GM23338 (cell line): Measurements from ENCODE around the gene TEX26. TPM values are rescaled to one million over a fixed set of nuclear protein-coding genes. Genes with fewer than 3 reads are reported as not detected.

Experiments used
- ATAC-seq: fragments of 200-7000 bp; cut with Tn5 transposase; 3 replicates; pipeline ENCODE4 v1.9.1; 2020
- DNase-seq: peaks from one replicate; pipeline ENCODE4 v3.0.0-alpha.2; 2015; ENCODE audit warnings: low spot score
- H2AFZ ChIP-seq: fragments of 200-600 bp; sonication (generic); 2 replicates; pipeline ENCODE4 v1.8.0; 2016; ENCODE audit warnings: antibody characterized with exemption, mild to moderate bottlenecking, moderate library complexity
- H3F3A ChIP-seq: fragments of 200-600 bp; sonication (generic); replicated peaks from 2 replicates; pipeline ENCODE4 v1.8.0; 2017; ENCODE audit warnings: antibody characterized with exemption, mixed run types, low read depth
- H3K27ac ChIP-seq: fragments of 200-600 bp; sonication (generic); 2 replicates; pipeline ENCODE4 v1.6.1; 2016; ENCODE audit warnings: low read depth
- H3K27me3 ChIP-seq: fragments of 200-600 bp; sonication (generic); 2 replicates; pipeline ENCODE4 v1.8.0; 2016; ENCODE audit warnings: mild to moderate bottlenecking, mixed run types, moderate library complexity; ENCODE audit not compliant: insufficient read depth
- H3K36me3 ChIP-seq: fragments of 200-600 bp; sonication (generic); 2 replicates; pipeline ENCODE4 v1.8.0; 2016; ENCODE audit warnings: mild to moderate bottlenecking; ENCODE audit not compliant: insufficient read depth
- H3K4me1 ChIP-seq: fragments of 200-600 bp; sonication (generic); 2 replicates; pipeline ENCODE4 v1.8.0; 2016; ENCODE audit warnings: mild to moderate bottlenecking, moderate library complexity; ENCODE audit not compliant: insufficient read depth
- H3K4me2 ChIP-seq: fragments of 200-600 bp; sonication (generic); 2 replicates; pipeline ENCODE4 v1.7.1; 2017; ENCODE audit warnings: mixed run types
- H3K4me3 ChIP-seq: fragments of 200-600 bp; sonication (generic); 2 replicates; pipeline ENCODE4 v1.6.1; 2016; ENCODE audit warnings: mixed run types
- H3K79me2 ChIP-seq: fragments of 200-600 bp; sonication (generic); replicated peaks from 2 replicates; pipeline ENCODE4 v1.8.0; 2017; ENCODE audit warnings: mild to moderate bottlenecking; ENCODE audit not compliant: insufficient read depth
- H3K9me2 ChIP-seq: fragments of 200-600 bp; sonication (generic); 2 replicates; pipeline ENCODE4 v1.8.0; 2017; ENCODE audit not compliant: insufficient read depth
- H4K20me1 ChIP-seq: fragments of 200-600 bp; sonication (generic); replicated peaks from 2 replicates; pipeline ENCODE4 v1.8.0; 2017; ENCODE audit warnings: mild to moderate bottlenecking; ENCODE audit not compliant: insufficient read depth
- H3K27ac Mint-ChIP-seq: 2 replicates; pipeline ENCODE4 v1.8.0; 2020; ENCODE audit warnings: inconsistent platforms, mild to moderate bottlenecking, moderate library complexity, mixed read lengths
- H3K27me3 Mint-ChIP-seq: 3 replicates; pipeline ENCODE4 v1.8.0; 2022; ENCODE audit warnings: low read depth, mild to moderate bottlenecking, moderate library complexity, mixed read lengths, inconsistent platforms; ENCODE audit not compliant: insufficient read depth, poor library complexity
- H3K36me3 Mint-ChIP-seq: 3 replicates; pipeline ENCODE4 v1.8.0; 2021; ENCODE audit warnings: low read depth, mild to moderate bottlenecking, inconsistent platforms, moderate library complexity, mixed read lengths
- H3K4me1 Mint-ChIP-seq: 3 replicates; pipeline ENCODE4 v1.8.0; 2020; ENCODE audit warnings: mild to moderate bottlenecking, inconsistent platforms, mixed read lengths
- H3K4me3 Mint-ChIP-seq: 3 replicates; pipeline ENCODE4 v1.8.0; 2021; ENCODE audit warnings: moderate library complexity, mild to moderate bottlenecking, inconsistent platforms, mixed read lengths
- H3K9me3 Mint-ChIP-seq: 3 replicates; pipeline ENCODE4 v1.8.0; 2020; ENCODE audit warnings: moderate library complexity, mild to moderate bottlenecking, inconsistent platforms, mixed read lengths
- CREB1 ChIP-seq: fragments of 250-450 bp; sonication (Bioruptor Pico); IDR thresholded peaks from 2 replicates; pipeline ENCODE4 v1.5.0; 2020; ENCODE audit warnings: low read depth, mild to moderate bottlenecking, moderate library complexity
- CTCF ChIP-seq, 2 experiments: fragments of 200-600 bp in 1 of 2; sonication (generic) in 1 of 2; conservative IDR thresholded peaks; 2 replicates each; pipeline versions ENCODE4 v1.5.1 to v1.6.1; 2016 to 2017; ENCODE audit warnings: antibody characterized with exemption in 2 of 2, low read depth in 2 of 2, mild to moderate bottlenecking in 2 of 2, moderate library complexity in 1 of 2
- ETS1 ChIP-seq: IDR thresholded peaks from 2 replicates; pipeline ENCODE4 v1.6.1; 2016; ENCODE audit warnings: antibody characterized with exemption
- EZH2 ChIP-seq: fragments of 200-600 bp; sonication (generic); IDR thresholded peaks from one replicate; pipeline ENCODE4 v1.8.0; 2017; ENCODE audit warnings: antibody characterized with exemption, mild to moderate bottlenecking, low read depth; ENCODE audit not compliant: unreplicated experiment
- EZH2phosphoT487 ChIP-seq: fragments of 200-600 bp; sonication (generic); IDR thresholded peaks from one replicate; pipeline ENCODE4 v1.8.1; 2018; ENCODE audit warnings: antibody characterized with exemption; ENCODE audit not compliant: unreplicated experiment
- JUNB ChIP-seq: IDR thresholded peaks from one replicate; pipeline ENCODE4 v1.6.1; 2016; ENCODE audit warnings: antibody characterized with exemption; ENCODE audit not compliant: unreplicated experiment
- NANOG ChIP-seq: IDR thresholded peaks from 2 replicates; pipeline ENCODE4 v1.6.1; 2016; ENCODE audit warnings: antibody characterized with exemption, borderline replicate concordance
- POLR2AphosphoS5 ChIP-seq: IDR thresholded peaks from 2 replicates; pipeline ENCODE4 v1.6.1; 2016; ENCODE audit warnings: antibody characterized with exemption, low read depth
- REST ChIP-seq: IDR thresholded peaks from one replicate; pipeline ENCODE4 v1.6.1; 2018; ENCODE audit warnings: antibody characterized with exemption; ENCODE audit not compliant: unreplicated experiment
- STAT1 ChIP-seq: IDR thresholded peaks from one replicate; pipeline ENCODE4 v1.6.1; 2016; ENCODE audit warnings: antibody characterized with exemption; ENCODE audit not compliant: unreplicated experiment
- ZNF114 ChIP-seq: fragments of 250-450 bp; sonication (Bioruptor Pico); IDR thresholded peaks from 2 replicates; pipeline ENCODE4 v1.5.0; 2020; ENCODE audit warnings: mild to moderate bottlenecking, moderate library complexity
- ZNF331 ChIP-seq: fragments of 250-450 bp; sonication (Bioruptor Pico); IDR thresholded peaks from 2 replicates; pipeline ENCODE4 v1.5.0; 2020; ENCODE audit warnings: low read depth, mild to moderate bottlenecking, moderate library complexity
- ZNF462 ChIP-seq: fragments of 250-450 bp; sonication (Bioruptor Pico); IDR thresholded peaks from 2 replicates; pipeline ENCODE4 v1.5.0; 2020; ENCODE audit warnings: mild to moderate bottlenecking, moderate library complexity
- polyA plus RNA-seq: library from polyadenylated mRNA; unstranded; fragments of >200 nt; fragmentation: Nextera tagmentation; extraction: Ambion mirVana; gene quantifications from 2 replicates; pipeline ENCODE4 v1.2.1, GENCODE V29; 2016
- total RNA-seq: library from RNA; depleted of rRNA; stranded (reverse); fragments of >200 nt; shearing (Covaris generic); gene quantifications from 2 replicates; pipeline ENCODE4 v1.2.3, GENCODE V29; 2014

Gene TEX26
- total and polyA plus RNA-seq, 2 experiments from 2014 or later: not detected

GRCh38 chr13:30968846-30969245 is 36.4 kb downstream of the TEX26 start:
- no peak overlapping the region for H2AFZ ChIP-seq
- H3K79me2 ChIP-seq: no peaks in the 10 kb centered on the region
- H3F3A ChIP-seq: no peaks in the 10 kb centered on the region
- H4K20me1 ChIP-seq: no peaks in the 10 kb centered on the region
- DNase-seq (no peak), ATAC-seq (no peak)
- H3K27me3 ChIP-seq: no peaks in the 10 kb centered on the region
- Mint-ChIP-seq H3K36me3 (peaks cover 20% of the 10 kb centered on the region; the same call in 2 of the 3 replicates), H3K27ac (no peak overlapping the region), H3K4me1 (no peaks in the 10 kb centered on the region), H3K4me3 (no peak overlapping the region), H3K9me3 (peaks cover 35% of the 10 kb centered on the region), H3K27me3 (peaks cover 4% of the 10 kb centered on the region)
- no peaks in the 10 kb centered on the region for H3K4me1 ChIP-seq
- H3K36me3 ChIP-seq: 0 out of 2 replicates have a peak, but pooled peaks cover 5% of the 10 kb centered on the region
- no peak overlapping the region for H3K4me2 ChIP-seq
- H3K9me2 ChIP-seq: no peaks in the 10 kb centered on the region
- no peak overlapping the region for H3K4me3 ChIP-seq
- TF ChIP-seq CREB1: no peak
- TF ChIP-seq ZNF462 (CRISPR knock-in tag): no peak
- TF ChIP-seq ZNF114: no peak
- no peak for TF ChIP-seq ZNF331 (CRISPR knock-in tag)
- TF ChIP-seq NANOG: no peak
- TF ChIP-seq EZH2: no peak
- TF ChIP-seq ETS1: no peak
- no peak for TF ChIP-seq POLR2AphosphoS5
- TF ChIP-seq JUNB: no peak
- no peak for TF ChIP-seq CTCF (conservative IDR thresholded peaks at IDR 0.05; ENCODE audit: low read depth in 2 of 2)
- no peak for TF ChIP-seq STAT1
- no peak for TF ChIP-seq REST
- no peak for TF ChIP-seq EZH2phosphoT487
- no peak overlapping the region for H3K27ac ChIP-seq
